ENCODE measurements around the gene HYOU1. TPM values are rescaled to one million over a fixed set of nuclear protein-coding genes. Genes with fewer than 3 reads are reported as not detected.
A peak's percentile ranks its signal among the peaks of the same experiment; 100 is the strongest.
"Not testable (repeated sequence)": the region's sequence is repeated elsewhere in the genome, so short reads cannot be mapped to it uniquely, and the experiment has no call there.

Gene HYOU1, protein sequence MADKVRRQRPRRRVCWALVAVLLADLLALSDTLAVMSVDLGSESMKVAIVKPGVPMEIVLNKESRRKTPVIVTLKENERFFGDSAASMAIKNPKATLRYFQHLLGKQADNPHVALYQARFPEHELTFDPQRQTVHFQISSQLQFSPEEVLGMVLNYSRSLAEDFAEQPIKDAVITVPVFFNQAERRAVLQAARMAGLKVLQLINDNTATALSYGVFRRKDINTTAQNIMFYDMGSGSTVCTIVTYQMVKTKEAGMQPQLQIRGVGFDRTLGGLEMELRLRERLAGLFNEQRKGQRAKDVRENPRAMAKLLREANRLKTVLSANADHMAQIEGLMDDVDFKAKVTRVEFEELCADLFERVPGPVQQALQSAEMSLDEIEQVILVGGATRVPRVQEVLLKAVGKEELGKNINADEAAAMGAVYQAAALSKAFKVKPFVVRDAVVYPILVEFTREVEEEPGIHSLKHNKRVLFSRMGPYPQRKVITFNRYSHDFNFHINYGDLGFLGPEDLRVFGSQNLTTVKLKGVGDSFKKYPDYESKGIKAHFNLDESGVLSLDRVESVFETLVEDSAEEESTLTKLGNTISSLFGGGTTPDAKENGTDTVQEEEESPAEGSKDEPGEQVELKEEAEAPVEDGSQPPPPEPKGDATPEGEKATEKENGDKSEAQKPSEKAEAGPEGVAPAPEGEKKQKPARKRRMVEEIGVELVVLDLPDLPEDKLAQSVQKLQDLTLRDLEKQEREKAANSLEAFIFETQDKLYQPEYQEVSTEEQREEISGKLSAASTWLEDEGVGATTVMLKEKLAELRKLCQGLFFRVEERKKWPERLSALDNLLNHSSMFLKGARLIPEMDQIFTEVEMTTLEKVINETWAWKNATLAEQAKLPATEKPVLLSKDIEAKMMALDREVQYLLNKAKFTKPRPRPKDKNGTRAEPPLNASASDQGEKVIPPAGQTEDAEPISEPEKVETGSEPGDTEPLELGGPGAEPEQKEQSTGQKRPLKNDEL
- total RNA-seq: 65.6 TPM
- polyA plus RNA-seq: 35.5 TPM
- long read RNA-seq, donor 1: 0 reads
- long read RNA-seq, donor 2: 0 reads
- long read RNA-seq, donor 3, full-length matches to known transcripts: 6 of 6 reads
- long read RNA-seq, donor 3, partial matches to known transcripts: 0 of 6 reads
- long read RNA-seq, donor 3, other reads (novel, unspliced or antisense): 0 of 6 reads
- long read RNA-seq, donor 4, full-length matches to known transcripts: 1 of 1 reads
- long read RNA-seq, donor 4, partial matches to known transcripts: 0 of 1 reads
- long read RNA-seq, donor 4, other reads (novel, unspliced or antisense): 0 of 1 reads
- long read RNA-seq, donor 5, full-length matches to known transcripts: 6 of 6 reads
- long read RNA-seq, donor 5, partial matches to known transcripts: 0 of 6 reads
- long read RNA-seq, donor 5, other reads (novel, unspliced or antisense): 0 of 6 reads
- long read RNA-seq, donor 6, full-length matches to known transcripts: 2 of 2 reads
- long read RNA-seq, donor 6, partial matches to known transcripts: 0 of 2 reads
- long read RNA-seq, donor 6, other reads (novel, unspliced or antisense): 0 of 2 reads
- long read RNA-seq, donor 7, full-length matches to known transcripts: 5 of 5 reads
- long read RNA-seq, donor 7, partial matches to known transcripts: 0 of 5 reads
- long read RNA-seq, donor 7, other reads (novel, unspliced or antisense): 0 of 5 reads
- long read RNA-seq, donor 8, full-length matches to known transcripts: 1 of 1 reads
- long read RNA-seq, donor 8, partial matches to known transcripts: 0 of 1 reads
- long read RNA-seq, donor 8, other reads (novel, unspliced or antisense): 0 of 1 reads
- long read RNA-seq, donor 9, full-length matches to known transcripts: 2 of 2 reads
- long read RNA-seq, donor 9, partial matches to known transcripts: 0 of 2 reads
- long read RNA-seq, donor 9, other reads (novel, unspliced or antisense): 0 of 2 reads
- long read RNA-seq, donor 10, partial matches to known transcripts: 0 of 4 reads
- long read RNA-seq, donor 10, other reads (novel, unspliced or antisense): 0 of 4 reads

DNA sequence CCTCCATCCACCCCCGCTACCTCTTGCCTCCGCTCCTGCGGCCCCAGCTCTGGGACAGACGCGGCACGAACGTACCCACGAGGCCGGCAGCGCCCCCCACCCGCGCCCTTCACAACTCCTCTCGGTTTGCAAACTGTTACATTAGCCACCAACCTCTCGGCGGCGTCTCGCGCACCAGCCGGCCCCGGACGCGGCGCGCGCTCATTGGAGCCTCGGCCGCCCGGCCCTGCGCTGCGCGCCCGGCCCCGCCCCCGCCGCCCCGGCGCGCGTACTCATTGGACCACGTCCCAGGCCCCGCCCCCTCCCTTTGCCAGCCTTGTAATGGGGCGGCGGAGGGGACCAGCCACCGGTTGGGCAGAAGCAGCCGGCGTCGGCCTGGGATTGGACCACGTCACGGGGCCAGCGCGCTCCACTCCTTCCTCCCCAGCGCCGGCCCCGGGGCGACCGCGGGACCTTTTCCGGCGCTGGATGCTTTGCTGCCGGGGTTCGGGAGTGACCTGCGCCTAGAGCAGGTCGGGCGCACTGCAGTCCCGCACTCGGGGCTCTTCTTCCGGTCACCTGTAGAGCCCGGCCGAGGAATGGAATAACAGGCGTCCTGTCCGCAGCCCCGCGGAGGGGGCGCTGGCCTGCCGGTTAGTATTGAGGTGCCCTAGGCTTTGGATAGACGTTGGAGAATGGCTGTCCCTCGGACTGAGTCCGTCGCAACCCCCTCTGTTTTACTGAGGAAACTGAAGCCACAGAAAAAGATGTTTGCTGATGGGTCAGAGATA, at the start of gene HYOU1:
HYOU1 (minus strand) TSS at position 206 of the 770 bp plus-strand sequence. CDS start 1,045 bp downstream, outside the sequence.
- under 1% methylated on average over 79 of the region's 79 CpGs for WGBS
- peaks cover 25 to 34% of the 10 kb centered on the region in 2 donors for H3K36me3 ChIP-seq (ENCODE audit: control insufficient read depth in 2 of 2, insufficient read depth in 2 of 2, low read length in 1 of 2)
- H3K4me3 ChIP-seq (ENCODE audit: low read length in 2 of 2): peak within 1 kb of the TSS; percentile 88 to 90
- peak; percentile 78 to 99 (median 95) for DNase-seq (ENCODE audit: low read depth in 6 of 9, low spot score in 9 of 9)
- H3K27me3 ChIP-seq (ENCODE audit: control insufficient read depth in 2 of 2, insufficient read depth in 1 of 2, low read length in 1 of 2): no peaks in the 10 kb centered on the region
- H3K4me1 ChIP-seq (ENCODE audit: control insufficient read depth in 2 of 2, insufficient read depth in 2 of 2, low read length in 2 of 2): peaks cover 12 to 23% of the 10 kb centered on the region in 2 donors
- H3K27ac ChIP-seq (ENCODE audit: low read depth in 1 of 2, low read length in 1 of 2): peak within 1 kb of the TSS; percentile 85 to 92
- H3K9me3 ChIP-seq (ENCODE audit: control insufficient read depth in 2 of 2, insufficient read depth in 1 of 2, low read length in 1 of 2): no peaks in the 10 kb centered on the region

DNA sequence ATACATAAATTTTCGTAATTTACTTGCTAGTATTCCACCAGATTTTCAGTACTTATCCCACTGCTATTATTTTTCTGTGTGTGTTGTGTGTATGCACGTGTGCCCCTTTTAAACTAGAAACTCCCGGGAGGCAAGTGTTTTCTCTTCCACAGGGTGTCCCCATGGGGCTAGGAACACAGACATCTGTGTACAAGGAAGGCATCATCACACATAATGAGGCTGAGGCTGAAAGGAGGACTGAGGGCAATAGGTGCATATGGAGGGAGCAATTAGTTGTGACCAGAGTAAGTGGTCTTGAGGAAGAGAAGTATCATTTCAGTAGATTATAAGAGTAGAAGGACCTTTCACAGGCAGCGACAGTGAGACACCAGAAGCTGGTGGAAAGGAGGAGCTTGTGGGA, 46.8 kb upstream of the HYOU1 start:
- H3K4me3 ChIP-seq (ENCODE audit: low read length in 2 of 2): no peak overlapping the region
- peak in 1 of 9 donors; percentile 53 for DNase-seq (ENCODE audit: low read depth in 6 of 9, low spot score in 9 of 9)
- H3K36me3 ChIP-seq (ENCODE audit: control insufficient read depth in 2 of 2, insufficient read depth in 2 of 2, low read length in 1 of 2): no peaks in the 10 kb centered on the region
- no peak overlapping the region for H3K27ac ChIP-seq (ENCODE audit: low read depth in 1 of 2, low read length in 1 of 2)
- peaks cover 18 to 46% of the 10 kb centered on the region in 2 donors for H3K4me1 ChIP-seq (ENCODE audit: control insufficient read depth in 2 of 2, insufficient read depth in 2 of 2, low read length in 2 of 2)
- H3K27me3 ChIP-seq (ENCODE audit: control insufficient read depth in 2 of 2, insufficient read depth in 1 of 2, low read length in 1 of 2): no peaks in the 10 kb centered on the region
- no peaks in the 10 kb centered on the region for H3K9me3 ChIP-seq (ENCODE audit: control insufficient read depth in 2 of 2, insufficient read depth in 1 of 2, low read length in 1 of 2)
- 81% methylated on average over 4 of the region's 4 CpGs for WGBS

DNA sequence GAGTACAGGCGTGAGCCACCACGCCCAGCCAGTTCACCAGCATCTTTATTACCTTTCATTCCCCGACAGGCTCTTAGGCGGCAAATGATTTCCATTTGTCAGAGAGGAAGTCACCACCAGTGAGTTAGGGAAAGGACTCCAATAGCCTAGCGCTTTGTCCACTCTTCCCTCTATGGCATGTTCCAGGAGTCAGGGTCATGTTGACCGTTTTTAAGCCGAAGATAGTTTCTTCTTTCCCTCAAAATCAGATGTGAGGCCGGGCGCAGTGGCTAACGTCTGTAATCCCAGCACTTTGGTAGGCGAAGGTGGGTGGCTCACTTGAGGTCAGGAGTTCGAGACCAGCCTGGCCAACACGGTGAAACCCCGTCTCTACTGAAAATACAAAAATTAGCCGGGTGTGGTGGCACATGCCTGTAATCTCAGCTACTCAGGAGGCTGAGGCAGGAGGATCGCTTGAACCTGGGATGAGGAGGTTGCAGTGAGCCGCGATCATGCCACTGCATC, 46.2 kb upstream of the HYOU1 start:
- H3K4me1 ChIP-seq (ENCODE audit: control insufficient read depth in 2 of 2, insufficient read depth in 2 of 2, low read length in 2 of 2): peaks cover 14 to 40% of the 10 kb centered on the region in 2 donors
- H3K27me3 ChIP-seq (ENCODE audit: control insufficient read depth in 2 of 2, insufficient read depth in 1 of 2, low read length in 1 of 2); H3K9me3 ChIP-seq (ENCODE audit: control insufficient read depth in 2 of 2, insufficient read depth in 1 of 2, low read length in 1 of 2); H3K4me3 ChIP-seq (ENCODE audit: low read length in 2 of 2); DNase-seq (ENCODE audit: low read depth in 6 of 9, low spot score in 9 of 9); H3K36me3 ChIP-seq (ENCODE audit: control insufficient read depth in 2 of 2, insufficient read depth in 2 of 2, low read length in 1 of 2): not testable (repeated sequence)
- 96% methylated on average over 18 of the region's 18 CpGs for WGBS
- H3K27ac ChIP-seq (ENCODE audit: low read depth in 1 of 2, low read length in 1 of 2): peak overlapping the region; percentile 56 to 88

DNA sequence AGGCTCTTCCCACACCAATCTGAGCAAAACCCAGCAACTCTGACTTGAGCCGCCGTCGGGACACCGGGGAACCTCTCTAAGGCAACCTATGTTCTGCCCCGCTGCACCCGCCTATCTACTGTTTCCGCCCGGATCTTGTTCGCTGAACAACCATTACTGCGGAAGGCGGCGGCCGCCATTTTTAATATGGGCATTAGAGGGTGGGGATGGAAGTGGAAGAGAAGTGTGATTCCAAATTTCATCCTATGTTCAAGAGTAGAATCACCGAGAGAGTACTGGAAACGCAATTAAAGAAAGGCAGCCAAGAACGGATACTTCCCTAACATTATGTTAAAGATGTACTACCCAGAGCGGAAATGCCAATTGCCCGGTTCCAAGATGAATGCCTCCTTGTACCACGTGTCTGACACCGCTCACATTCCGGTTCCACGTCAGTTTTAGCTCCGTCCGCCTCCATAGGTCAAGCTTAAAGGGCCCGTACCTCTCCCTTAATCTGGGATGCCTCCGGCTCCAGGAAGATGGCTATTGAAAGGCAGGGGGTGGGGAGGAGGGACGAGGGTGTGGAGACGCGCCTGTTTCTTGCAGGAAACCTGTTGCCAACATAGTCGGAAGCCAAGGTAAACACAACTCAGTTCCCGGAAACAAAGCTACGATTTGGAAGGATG, 44.9 kb upstream of the HYOU1 start, which contains the start of gene DPAGT1:
DPAGT1 (minus strand) TSS at position 95 of the 665 bp plus-strand sequence. CDS start 198 bp downstream, outside the sequence.
- under 1% methylated on average over 32 of the region's 32 CpGs for WGBS
- peaks cover 14 to 34% of the 10 kb centered on the region in 2 donors for H3K4me1 ChIP-seq (ENCODE audit: control insufficient read depth in 2 of 2, insufficient read depth in 2 of 2, low read length in 2 of 2)
- DNase-seq (ENCODE audit: low read depth in 6 of 9, low spot score in 9 of 9): peak; percentile 78 to 95 (median 85)

DNA sequence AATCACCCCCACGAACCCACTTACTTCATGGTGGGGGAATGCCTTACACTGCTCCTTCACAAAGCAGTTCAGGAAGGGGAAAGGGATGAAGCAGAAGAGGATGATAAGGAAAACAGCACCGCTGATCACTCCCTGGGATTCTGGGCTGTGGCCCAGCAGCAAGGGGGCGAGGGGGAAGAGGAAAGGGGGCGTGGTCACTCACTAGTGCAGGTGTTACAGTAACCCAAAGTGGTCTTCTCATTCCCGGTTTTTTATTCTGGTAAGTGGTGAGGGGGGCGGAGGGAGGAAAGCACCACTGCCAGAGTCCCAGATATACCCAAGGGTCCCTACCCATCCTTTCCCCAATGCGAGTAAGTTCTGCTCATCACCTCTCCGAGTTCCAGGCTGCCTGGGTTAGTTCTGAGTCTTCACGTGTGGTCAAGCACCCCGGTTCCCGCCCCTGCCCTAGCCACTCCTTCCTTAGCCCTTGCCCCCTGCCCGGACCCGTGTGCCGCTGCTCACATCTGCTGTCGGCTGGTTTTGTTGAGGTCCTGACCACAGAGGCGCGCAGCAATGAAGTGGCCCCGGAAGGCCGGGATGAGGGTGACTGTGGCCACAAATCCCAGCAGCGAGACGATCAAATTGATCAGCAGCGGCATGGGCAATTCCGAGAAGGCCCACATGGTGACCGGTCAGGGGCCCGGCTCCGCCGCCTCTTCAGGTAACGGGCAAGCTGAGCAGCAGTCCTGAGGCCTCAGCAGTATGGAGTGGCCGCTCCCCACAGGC, 44.2 kb upstream of the HYOU1 start:
- Histone ChIP-seq H3K27me3 (ENCODE audit: control insufficient read depth in 2 of 2, insufficient read depth in 1 of 2, low read length in 1 of 2) (no peaks in the 10 kb centered on the region), H3K9me3 (ENCODE audit: control insufficient read depth in 2 of 2, insufficient read depth in 1 of 2, low read length in 1 of 2) (no peaks in the 10 kb centered on the region), H3K36me3 (ENCODE audit: control insufficient read depth in 2 of 2, insufficient read depth in 2 of 2, low read length in 1 of 2) (peaks cover 8 to 22% of the 10 kb centered on the region in 2 donors), H3K4me1 (ENCODE audit: control insufficient read depth in 2 of 2, insufficient read depth in 2 of 2, low read length in 2 of 2) (peaks cover 9 to 30% of the 10 kb centered on the region in 2 donors), H3K27ac (ENCODE audit: low read depth in 1 of 2, low read length in 1 of 2) (peak overlapping the region; percentile 88 to 96), H3K4me3 (ENCODE audit: low read length in 2 of 2) (peak overlapping the region; percentile 58 to 88)
- 3% methylated on average over 29 of the region's 29 CpGs for WGBS
- DNase-seq (ENCODE audit: low read depth in 6 of 9, low spot score in 9 of 9): no peak

More for the DNA sequence above, 44.9 kb upstream of the HYOU1 start, which contains the start of gene DPAGT1:
- no peaks in the 10 kb centered on the region for H3K9me3 ChIP-seq (ENCODE audit: control insufficient read depth in 2 of 2, insufficient read depth in 1 of 2, low read length in 1 of 2)
- H3K36me3 ChIP-seq (ENCODE audit: control insufficient read depth in 2 of 2, insufficient read depth in 2 of 2, low read length in 1 of 2): peaks cover 8 to 17% of the 10 kb centered on the region in 2 donors
- peak within 1 kb of the TSS; percentile 58 to 88 for H3K4me3 ChIP-seq (ENCODE audit: low read length in 2 of 2)
- no peaks in the 10 kb centered on the region for H3K27me3 ChIP-seq (ENCODE audit: control insufficient read depth in 2 of 2, insufficient read depth in 1 of 2, low read length in 1 of 2)
- H3K27ac ChIP-seq (ENCODE audit: low read depth in 1 of 2, low read length in 1 of 2): peak within 1 kb of the TSS; percentile 88 to 96

DNA sequence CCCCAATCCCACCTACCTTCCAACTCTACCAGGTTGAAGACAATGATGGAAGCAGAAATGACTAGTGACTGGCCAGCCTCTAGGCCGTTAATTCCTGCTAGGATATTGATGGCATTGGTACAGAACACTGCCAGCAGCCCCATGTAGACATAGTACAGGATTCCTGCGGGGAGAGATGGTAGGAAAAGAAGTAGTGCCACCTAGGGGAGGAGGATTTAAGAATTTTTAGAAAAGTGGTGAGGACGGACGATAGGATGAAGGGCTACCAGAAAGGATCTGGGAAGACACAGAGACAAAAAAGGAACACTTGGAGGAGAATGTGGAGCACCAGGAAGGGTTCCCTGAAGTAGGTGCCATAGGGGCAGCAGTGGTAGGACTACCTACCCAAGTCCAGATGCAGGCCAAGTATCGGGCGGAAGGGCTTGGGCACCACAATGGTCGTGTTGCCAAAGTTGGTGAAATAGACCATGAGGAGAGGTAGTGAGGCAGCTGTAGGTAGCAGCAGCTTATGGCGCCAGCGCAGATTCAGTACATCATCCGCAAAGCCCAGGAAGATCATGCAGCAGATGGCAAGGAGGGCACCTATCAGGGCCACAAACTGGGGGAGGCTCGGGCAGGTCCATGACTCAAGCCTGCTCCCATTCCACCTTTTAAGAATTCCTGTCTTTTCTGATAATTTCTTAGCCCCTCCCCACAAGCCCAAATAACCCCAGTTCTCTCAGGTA, 43.4 kb upstream of the HYOU1 start:
- Histone ChIP-seq H3K36me3 (ENCODE audit: control insufficient read depth in 2 of 2, insufficient read depth in 2 of 2, low read length in 1 of 2) (peaks cover 8 to 22% of the 10 kb centered on the region in 2 donors), H3K27ac (ENCODE audit: low read depth in 1 of 2, low read length in 1 of 2) (no peak overlapping the region), H3K9me3 (ENCODE audit: control insufficient read depth in 2 of 2, insufficient read depth in 1 of 2, low read length in 1 of 2) (no peaks in the 10 kb centered on the region), H3K27me3 (ENCODE audit: control insufficient read depth in 2 of 2, insufficient read depth in 1 of 2, low read length in 1 of 2) (no peaks in the 10 kb centered on the region), H3K4me1 (ENCODE audit: control insufficient read depth in 2 of 2, insufficient read depth in 2 of 2, low read length in 2 of 2) (peaks cover 14 to 35% of the 10 kb centered on the region in 2 donors), H3K4me3 (ENCODE audit: low read length in 2 of 2) (peak overlapping the region; percentile 58 to 88)
- DNase-seq (ENCODE audit: low read depth in 6 of 9, low spot score in 9 of 9): no peak
- 67% methylated on average over 11 of the region's 11 CpGs for WGBS

Data from thymus (tissue), 14 donors.